Ovary (tissue), 3 donors: ENCODE data around the gene PRR29.

Source experiments
- CTCF ChIP-seq, 3 donors: fragments of 450-650 bp in 2 of 3; fragments of 200-600 bp in 1 of 3; IDR thresholded peaks; one replicate each; pipeline versions ENCODE4 v1.5.1 to v1.8.0; 2016 to 2022; ENCODE audit warnings: antibody characterized with exemption in 3 of 3, mild to moderate bottlenecking in 1 of 3
- EP300 ChIP-seq: sonication (generic); formaldehyde crosslinking; IDR thresholded peaks from one replicate; pipeline ENCODE4 v1.6.1; 2017; ENCODE audit warnings: antibody characterized with exemption
- POLR2A ChIP-seq: fragments of 450-650 bp; IDR thresholded peaks from one replicate; pipeline ENCODE4 v1.6.1; 2017; ENCODE audit warnings: antibody characterized with exemption, mild to moderate bottlenecking, moderate library complexity
- donor health status: DM: no; HTN: no; CAD: no.

GRCh38 chr17:63998050-63998720 is at the start of gene PRR29:
- TF ChIP-seq CTCF (IDR thresholded peaks at IDR 0.05) (no peak), POLR2A (no peak), EP300 (no peak)
